Measurements from ENCODE around the gene PLCH1. TPM values are rescaled to one million over a fixed set of nuclear protein-coding genes. Genes with fewer than 3 reads are reported as not detected.

PLCH1 gene
- total and polyA plus RNA-seq, 2 of the 8 experiments (the other 6 are each of a cell fraction or from before 2014, with no cell fraction given): 5.8 to 17.2 TPM

DNA sequence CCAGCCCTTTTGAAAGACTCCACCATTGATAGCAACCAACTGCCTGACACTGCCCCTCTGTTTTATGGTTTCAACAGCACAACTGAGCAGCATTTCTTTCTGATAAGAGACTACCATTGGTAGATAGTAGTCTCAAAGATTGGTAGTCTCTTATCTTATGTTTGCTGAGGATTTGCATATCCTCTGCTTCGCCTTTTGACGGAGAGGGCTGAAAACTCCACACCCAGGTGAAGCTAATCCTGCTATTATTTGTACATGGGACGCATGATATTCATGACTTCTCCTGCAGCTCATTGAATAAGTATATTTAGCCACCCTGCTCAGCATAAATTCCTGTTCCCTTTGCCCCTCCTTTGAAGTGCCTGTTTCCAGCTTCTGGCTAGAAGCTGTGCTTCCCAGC is 332.0 kb downstream of the PLCH1 start:
- Histone ChIP-seq H2BK120ac (replicated peaks; ENCODE audit: low read depth, low read length) (no peak overlapping the region), H2BK12ac (ENCODE audit: low read depth, low read length) (no peak overlapping the region), H3K4me3 (ENCODE audit: extremely low read depth in 1 of 4, insufficient read depth in 2 of 4, low read depth in 3 of 4, low read length in 4 of 4) (no peak overlapping the region), H3K79me2 (ENCODE audit: control insufficient read depth in 1 of 2, insufficient read depth in 2 of 2, low read length in 2 of 2) (no peaks in the 10 kb centered on the region), H2BK15ac (ENCODE audit: low read length) (no peak overlapping the region), H2BK5ac (ENCODE audit: low read depth, low read length) (no peak overlapping the region), H3K27ac (ENCODE audit: low read depth, low read length) (no peak overlapping the region), H3K36me3 (ENCODE audit: control insufficient read depth in 2 of 4, insufficient read depth in 4 of 4, low read length in 3 of 4) (no peaks in the 10 kb centered on the region), H3K23me2 (ENCODE audit: low read depth, low read length) (no peaks in the 10 kb centered on the region), H3K18ac (ENCODE audit: extremely low read depth, low read length) (no peak overlapping the region), H4K91ac (replicated peaks; ENCODE audit: insufficient read length, low read length) (no peak overlapping the region), H3K79me1 (ENCODE audit: low read depth, low read length) (no peaks in the 10 kb centered on the region), H4K8ac (ENCODE audit: extremely low read depth, insufficient read depth, low read length) (no peak overlapping the region), H2AFZ (ENCODE audit: low read length) (no peak overlapping the region; the same call in 1 of the 2 replicates), H3K4me1 (replicated peaks in 1 of 4; ENCODE audit: control insufficient read depth in 3 of 4, insufficient read depth in 4 of 4, low read length in 3 of 4) (no peaks in the 10 kb centered on the region), H3K27me3 (replicated peaks in 1 of 4; ENCODE audit: control insufficient read depth in 3 of 4, extremely low read depth in 1 of 4, insufficient read depth in 3 of 4, low read length in 3 of 4) (no peaks in the 10 kb centered on the region), H3K9me3 (ENCODE audit: insufficient read depth in 2 of 2, low read depth in 1 of 2, low read length in 1 of 2) (peaks cover 0 to 7% of the 10 kb centered on the region in 2 experiments; a peak in 1 of 4 replicates), H3K4ac (replicated peaks; ENCODE audit: insufficient read length, low read depth, low read length) (no peak overlapping the region), H3K23ac (ENCODE audit: insufficient read length) (no peak overlapping the region), H3K9ac (replicated peaks in 1 of 4; ENCODE audit: extremely low read depth in 1 of 4, low read depth in 3 of 4, low read length in 3 of 4) (no peak overlapping the region), H3K4me2 (ENCODE audit: insufficient read depth in 1 of 2, low read depth in 2 of 2, low read length in 2 of 2) (no peak overlapping the region; a peak in 1 of 4 replicates), H2AK5ac (ENCODE audit: low read depth, low read length) (no peak overlapping the region), H3K14ac (ENCODE audit: insufficient read length) (no peak overlapping the region), H2BK20ac (ENCODE audit: low read length) (no peak overlapping the region), H4K20me1 (replicated peaks in 1 of 2; ENCODE audit: control insufficient read depth in 1 of 2, insufficient read depth in 2 of 2, low read length in 2 of 2) (no peaks in the 10 kb centered on the region), H3K56ac (replicated peaks; ENCODE audit: insufficient read length, low read depth, low read length) (no peak overlapping the region), H4K5ac (ENCODE audit: insufficient read length, low read depth, low read length) (no peak overlapping the region)
- FAIRE-seq (no peak), DNase-seq (ENCODE audit: low read depth in 1 of 2, low spot score in 2 of 2) (no peak)
- ChIA-PET CTCF (ENCODE audit: partially characterized antibody) (interaction anchor here (0.8 to 2.4 kb wide), 5 partner anchors 9 to 290 kb away, joined by 3 to 12 read pairs (median 4); no protein-coding TSS in a partner anchor), POLR2A (ENCODE audit: partially characterized antibody) (no interaction called here)
- 80% methylated on average over 3 of the region's 3 CpGs; no CpG with 5 or more reads in 1 of the 2 experiments for WGBS, 2 experiments (ENCODE audit: extremely low coverage in 1 of 2, insufficient coverage in 1 of 2, insufficient read length in 1 of 2, insufficient replicate concordance in 2 of 2, low coverage in 1 of 2, low lambda C conversion rate in 2 of 2, missing lambda C conversion rate in 1 of 2)
- no peak for TF ChIP-seq ATF2 (IDR thresholded peaks at IDR 0.05; ENCODE audit: low read length)
- no peak for TF ChIP-seq BCL11A (IDR thresholded peaks at IDR 0.05; ENCODE audit: low read depth in 2 of 2, low read length in 2 of 2)
- TF ChIP-seq JUND (IDR thresholded peaks at IDR 0.05; ENCODE audit: low read length): no peak
- TF ChIP-seq ASH2L (IDR thresholded peaks at IDR 0.05; ENCODE audit: low read length): no peak
- TF ChIP-seq MAFK (IDR thresholded peaks at IDR 0.05; ENCODE audit: low read depth, low read length): no peak
- no peak for TF ChIP-seq CHD2 (IDR thresholded peaks at IDR 0.05; ENCODE audit: low read length)
- TF ChIP-seq, protein P1, sequence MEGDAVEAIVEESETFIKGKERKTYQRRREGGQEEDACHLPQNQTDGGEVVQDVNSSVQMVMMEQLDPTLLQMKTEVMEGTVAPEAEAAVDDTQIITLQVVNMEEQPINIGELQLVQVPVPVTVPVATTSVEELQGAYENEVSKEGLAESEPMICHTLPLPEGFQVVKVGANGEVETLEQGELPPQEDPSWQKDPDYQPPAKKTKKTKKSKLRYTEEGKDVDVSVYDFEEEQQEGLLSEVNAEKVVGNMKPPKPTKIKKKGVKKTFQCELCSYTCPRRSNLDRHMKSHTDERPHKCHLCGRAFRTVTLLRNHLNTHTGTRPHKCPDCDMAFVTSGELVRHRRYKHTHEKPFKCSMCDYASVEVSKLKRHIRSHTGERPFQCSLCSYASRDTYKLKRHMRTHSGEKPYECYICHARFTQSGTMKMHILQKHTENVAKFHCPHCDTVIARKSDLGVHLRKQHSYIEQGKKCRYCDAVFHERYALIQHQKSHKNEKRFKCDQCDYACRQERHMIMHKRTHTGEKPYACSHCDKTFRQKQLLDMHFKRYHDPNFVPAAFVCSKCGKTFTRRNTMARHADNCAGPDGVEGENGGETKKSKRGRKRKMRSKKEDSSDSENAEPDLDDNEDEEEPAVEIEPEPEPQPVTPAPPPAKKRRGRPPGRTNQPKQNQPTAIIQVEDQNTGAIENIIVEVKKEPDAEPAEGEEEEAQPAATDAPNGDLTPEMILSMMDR (IDR thresholded peaks at IDR 0.05; ENCODE audit: control extremely low read depth in 1 of 3, insufficient read depth in 1 of 3, low read depth in 1 of 3, low read length in 3 of 3): no peak
- no peak for TF ChIP-seq GABPA (IDR thresholded peaks at IDR 0.05; ENCODE audit: borderline replicate concordance, insufficient read depth, low read length)
- TF ChIP-seq RNF2 (IDR thresholded peaks at IDR 0.05; ENCODE audit: borderline replicate concordance, low read depth, low read length, missing control alignments, poor library complexity, severe bottlenecking): no peak
- no peak for TF ChIP-seq CEBPB (IDR thresholded peaks at IDR 0.05; ENCODE audit: low read depth, low read length)

Data from H1 (cell line).